Activated CD4-positive, alpha-beta T cell treated with anti-CD3 and anti-CD28 coated beads, Interleukin-2, Interleukin-4, amounts not matched to agents 100 ng/mL and 50 ng/mL, durations not matched to agents 16 hours and 8 hours (primary cell): ENCODE results near the gene DEK.

ENCODE experiments used
- DNase-seq: peaks from one replicate; pipeline ENCODE4 v3.0.0-alpha.2; 2020; ENCODE audit warnings: low spot score

The DEK gene

DNA sequence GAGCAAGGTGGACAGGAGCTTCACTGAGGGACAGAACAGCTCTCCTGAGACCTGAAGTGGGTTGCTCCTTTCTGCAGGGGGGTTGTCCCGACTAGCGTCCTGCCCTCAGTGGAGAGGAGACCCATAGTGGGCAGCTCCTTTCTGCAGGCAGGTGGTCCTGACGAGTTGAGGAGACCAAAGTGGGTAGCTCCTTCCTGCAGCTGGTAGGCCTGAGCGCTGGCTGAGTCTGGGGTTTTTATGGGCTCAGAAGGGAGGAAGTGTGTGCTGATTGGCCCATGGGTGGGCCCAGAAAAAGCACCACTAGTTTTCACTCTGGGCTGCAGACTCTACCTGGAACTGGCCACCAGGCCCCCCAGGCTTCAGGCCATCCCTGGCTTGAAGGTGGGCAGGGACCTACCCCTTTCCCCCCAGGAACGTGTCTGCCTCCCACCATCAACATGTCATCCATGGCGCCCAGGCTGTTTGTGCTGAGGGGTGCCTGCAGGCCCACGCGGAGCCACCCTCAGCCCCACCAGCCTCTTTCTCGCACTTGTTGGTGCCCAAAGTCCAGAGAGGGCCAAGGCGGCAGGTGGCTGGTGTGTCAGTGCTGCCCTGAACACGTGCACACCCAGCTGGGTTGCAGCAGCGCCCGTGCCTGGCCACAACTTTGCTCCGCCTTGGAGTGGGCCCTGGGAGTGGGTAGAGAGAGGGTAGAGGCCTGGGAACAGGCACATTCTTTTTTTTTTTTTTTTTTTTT, 1.6 kb upstream of the DEK start:
- DNase-seq, result no peak

DNA sequence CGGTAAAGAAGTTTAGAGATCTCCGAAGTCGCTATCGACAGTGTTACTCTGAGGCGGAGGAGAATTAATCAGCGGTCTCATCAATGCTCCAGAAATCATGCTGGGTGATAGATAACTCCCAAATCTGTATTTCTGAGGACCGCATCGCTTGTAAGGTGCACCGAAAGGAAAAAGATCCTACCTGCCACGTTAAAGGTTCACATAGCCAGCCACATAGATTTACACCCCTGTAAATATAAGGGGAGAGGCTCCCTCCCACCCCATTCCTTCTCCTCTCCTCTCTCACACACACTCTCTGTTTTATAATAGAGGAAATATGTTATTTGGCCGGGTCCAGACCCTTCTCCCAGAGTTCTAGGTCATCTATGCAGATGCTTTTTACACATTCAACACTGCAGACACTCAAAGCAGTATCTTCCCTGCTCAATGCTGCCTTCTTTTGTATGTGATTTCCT, 620 bp upstream of the DEK start:
- DNase-seq, result no peak

DNA sequence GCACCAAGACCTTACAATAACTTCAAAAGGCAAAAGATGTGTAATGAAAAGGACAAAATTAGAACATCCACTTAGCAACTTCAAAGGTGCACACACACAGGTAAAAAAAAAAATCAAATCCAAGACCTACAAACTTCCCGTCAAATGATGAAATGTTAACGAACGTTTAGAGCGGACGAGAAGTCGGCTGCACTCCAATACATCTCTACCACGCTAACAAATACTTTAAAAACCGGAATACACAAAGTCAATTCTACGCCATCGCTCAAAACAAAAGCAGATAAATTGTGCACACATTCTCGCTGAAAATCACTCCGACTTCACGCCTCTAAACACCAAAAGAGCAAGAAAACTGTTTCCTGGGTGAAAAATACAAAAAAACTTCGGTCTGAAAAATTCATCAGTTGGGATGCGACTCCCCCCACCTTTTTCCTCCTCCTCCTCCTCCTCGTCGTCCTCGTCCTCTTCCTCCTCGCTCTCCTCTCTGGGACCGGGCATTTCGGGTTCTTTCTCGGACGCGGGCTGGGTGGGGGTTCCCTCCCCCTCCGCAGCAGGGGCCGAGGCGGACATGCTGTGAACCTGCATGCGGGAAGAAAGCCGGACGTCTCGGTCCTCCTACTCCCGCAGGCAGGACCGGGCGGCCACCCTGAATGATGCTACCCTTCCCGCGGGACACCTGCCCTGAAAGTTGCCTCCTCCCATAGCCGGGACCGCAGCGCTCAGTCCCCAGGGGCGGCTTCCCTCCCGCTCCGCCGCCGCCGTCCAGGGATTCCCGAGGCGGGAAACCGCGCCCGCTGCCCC, 712 bp downstream of the DEK start:
- peak; percentile 19 for DNase-seq

DNA sequence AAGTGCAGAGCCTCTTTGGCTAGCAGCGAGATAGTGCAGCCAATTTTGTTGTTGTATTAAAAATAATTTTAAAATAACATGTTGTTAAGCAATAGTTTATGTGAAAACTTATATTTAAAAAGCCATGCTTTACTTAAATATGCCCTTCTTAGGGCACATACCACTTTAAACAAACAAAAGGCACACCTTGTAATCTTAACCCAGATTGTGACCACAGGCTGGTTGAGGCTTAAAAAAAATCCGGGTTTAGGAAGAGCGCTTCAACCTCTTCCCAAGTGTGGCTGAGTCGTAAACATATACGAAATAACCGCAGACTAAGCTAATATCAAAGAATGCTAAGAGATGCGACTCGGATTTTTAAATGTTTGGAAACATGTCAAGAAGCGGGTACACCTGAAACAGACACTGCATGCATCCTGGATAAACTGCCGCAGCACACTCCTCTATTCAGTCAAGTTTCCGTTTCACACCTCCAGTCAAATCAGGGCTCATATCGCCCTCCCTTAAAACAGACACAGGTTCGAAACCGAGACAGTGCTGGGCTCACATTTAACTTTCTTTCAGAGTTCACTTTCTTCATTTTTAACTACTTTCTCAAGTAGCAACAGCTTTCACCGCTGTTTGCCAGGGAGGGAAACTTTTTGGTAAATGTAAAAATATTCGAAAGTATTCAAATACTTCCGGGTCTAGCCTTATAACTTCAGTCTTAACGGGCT, 1.5 kb downstream of the DEK start:
- DNase-seq, result peak; percentile 83

DNA sequence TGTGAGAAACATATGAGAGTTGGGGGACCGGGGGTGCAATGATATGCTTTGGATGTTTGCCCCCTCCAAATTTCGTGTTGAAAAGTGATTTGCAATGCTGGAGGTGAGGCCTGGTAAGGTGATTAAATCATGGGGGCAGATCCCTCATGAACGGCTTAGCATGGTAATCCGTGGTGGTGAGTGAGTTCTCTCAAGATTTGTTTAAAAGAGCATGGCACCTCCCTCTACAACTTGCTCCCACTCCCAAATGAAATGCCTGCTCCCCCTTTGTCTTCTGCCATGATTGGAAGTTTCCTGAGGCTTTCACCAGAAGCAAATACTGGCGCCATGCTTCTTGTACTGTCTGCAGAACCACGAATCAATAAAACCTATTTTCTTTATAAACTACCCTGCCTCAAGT, 2.5 kb downstream of the DEK start:
- no peak for DNase-seq

DNA sequence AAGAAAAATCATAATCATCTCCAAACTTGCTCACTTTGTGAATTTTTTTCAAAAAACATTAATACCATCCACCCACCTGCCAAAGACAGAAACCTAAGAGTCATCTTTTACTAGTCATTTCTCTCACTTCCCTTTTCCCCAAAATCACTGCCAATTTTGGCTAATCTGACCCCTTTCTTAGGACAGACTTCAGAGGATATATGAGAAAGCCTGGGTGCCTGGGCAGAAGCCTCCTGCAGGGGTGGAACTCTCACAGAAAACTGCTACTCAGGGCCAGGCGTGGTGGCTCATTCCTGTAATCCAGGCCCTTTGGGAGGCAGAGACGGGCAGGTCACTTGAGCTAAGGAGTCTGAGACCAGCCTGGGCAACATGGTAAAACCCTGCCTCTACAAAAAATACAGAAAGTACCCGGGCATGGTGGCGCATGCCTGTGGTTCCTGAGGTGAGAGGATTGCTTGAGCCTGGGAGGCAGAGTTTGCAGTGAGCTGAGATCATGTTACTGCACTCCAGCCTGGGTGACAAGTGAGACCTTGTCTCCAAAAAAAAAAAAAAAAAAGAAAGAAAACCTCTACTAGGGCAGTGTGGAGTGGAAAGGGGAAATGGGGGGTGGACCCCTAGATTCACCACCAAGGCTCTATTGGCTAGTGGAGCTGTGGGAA, 3.8 kb downstream of the DEK start:
- peak; percentile 49 for DNase-seq

DNA sequence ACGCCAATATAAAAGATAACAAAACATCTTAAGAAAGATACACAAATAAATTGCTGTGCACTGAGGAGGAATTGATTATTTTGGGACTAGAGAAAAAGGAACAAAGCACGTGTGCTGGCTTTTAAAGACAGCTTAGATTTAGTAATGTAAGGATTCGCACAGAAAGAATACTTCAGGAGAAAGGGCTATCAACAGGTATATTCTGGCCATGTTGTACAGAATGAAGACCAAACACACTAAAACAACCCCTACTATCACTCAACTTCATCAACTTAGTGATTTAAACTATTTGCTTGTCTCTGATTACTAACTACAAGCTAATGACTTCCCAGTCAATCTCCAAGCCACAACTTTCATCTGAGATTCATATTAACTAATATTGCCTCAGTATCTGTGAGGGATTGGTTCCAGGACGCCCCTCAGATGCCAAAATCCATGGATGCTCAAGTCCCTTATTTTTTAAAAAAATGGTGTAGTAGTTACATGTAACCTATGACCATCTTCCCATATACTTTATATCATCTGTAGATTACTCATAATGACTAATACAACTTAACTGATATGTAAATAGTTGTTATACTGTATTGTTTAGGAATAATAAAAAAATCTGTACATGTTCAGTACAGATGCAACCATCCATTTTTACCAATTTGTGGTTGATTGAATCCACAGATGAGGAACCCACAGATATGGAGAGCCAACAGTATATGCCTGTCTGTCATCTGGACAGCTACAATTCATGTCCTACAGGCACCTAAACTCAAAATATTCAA, 4.5 kb downstream of the DEK start:
- no peak for DNase-seq

DNA sequence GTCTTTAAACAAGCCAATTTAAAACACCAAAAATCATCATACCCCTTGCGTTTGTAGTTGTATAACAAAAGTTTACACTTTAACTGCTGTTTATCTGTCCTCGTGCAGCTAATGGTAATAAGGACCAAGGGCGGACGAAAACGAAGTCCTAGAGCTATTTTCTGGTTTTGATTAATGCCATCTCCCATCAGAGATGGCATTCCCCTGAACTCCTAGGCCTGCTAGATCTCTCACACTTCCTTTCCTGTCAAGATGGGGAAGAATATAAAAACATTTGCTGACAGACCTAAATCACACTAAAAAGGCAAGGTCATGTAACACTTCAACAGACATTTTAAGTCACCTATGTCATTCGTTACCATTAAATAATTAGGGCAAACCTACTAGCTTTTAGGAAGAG, 9.5 kb downstream of the DEK start:
- DNase-seq, result no peak

DNA sequence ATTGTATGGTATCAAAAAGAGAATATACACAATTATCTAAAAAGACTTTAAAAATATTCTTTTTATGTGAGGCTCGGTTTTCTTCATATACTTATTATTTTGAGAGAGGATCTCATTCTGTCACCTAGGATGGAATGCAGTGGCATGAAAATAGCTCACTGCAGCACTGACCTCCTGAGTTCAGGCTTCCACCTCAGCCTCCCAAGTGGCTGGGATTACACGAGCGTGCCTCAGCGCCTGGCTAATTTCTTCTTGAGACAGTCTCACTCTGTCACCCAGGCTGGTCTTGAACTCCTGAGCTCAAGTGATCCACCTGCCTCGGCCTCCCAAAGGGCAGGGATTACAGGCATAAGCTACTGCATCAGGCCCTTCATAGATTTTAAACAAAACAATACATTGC, 10.7 kb downstream of the DEK start:
- DNase-seq, result no peak

DNA sequence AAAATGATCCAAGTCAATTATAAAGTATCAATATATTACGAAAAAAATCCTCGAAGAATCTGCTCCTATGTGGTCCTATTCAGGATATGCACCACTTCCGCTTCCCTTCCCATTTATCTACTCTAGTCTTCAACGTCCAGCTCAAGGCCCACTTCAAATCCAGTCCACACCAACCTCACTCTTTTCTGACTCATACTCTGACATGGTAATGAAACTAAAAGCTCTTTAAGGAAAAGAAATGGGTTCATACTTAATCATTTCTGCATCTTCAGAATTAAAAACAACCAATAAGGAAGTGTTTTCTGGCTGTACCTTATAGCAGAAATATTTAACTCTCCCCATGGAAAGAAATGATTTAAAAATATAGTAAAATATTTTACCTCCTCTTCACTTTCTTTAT, 15.1 kb downstream of the DEK start:
- DNase-seq, result no peak

DNA sequence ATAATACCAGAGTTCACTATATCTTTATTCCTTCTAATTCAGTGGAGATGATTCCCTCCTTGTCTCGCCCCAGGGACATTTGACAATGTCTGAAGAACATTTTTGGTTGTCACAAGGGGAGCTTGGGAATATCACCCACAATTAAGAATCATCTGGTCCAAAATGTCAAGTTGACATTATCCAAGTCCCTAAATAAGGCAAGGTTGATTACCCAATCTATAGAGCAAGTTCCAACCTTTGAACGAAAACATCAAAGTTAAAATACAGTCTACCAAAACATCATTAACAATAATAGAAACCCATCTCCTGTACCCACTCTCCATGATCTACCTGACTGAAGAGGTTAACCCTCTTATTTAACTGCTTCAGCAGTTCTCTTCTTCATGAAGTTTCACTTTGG, 15.6 kb downstream of the DEK start:
- DNase-seq, result no peak

DNA sequence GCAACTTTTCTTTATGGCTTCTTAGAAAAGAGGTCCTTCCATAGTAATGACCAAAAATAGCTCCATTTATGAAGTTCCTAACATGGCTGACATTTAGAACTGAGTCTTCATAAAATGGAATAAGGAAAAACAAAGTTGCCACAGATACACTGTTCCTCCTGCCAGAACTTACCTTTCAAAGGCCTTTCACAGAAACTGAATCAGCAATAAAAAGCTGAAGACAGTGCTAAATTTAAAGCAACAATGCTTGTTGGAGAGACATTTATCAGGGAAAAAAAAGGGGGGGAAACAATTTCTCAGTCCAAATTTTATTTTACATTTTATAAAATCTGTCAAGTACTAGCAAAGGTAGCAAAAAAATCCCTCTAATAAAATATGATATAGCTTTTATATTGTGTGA, 17.3 kb downstream of the DEK start:
- no peak for DNase-seq

DNA sequence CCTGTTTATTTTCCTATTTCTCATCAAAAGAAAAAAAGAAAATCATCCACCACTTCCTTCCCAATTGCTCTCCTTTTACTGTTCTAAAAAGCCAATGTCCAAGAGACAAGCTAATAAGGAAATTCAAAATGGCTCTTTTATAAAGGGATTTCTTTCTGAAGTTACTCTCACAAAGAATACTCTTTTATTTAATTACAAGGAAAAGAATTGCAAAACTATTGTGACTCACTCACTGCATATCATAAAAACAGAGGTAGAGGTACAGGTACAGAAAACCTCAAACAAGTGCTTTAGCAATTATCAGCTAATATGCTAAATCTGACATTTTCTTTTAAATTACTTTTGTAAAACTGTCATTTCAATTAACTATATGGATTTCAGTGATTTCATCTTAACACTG, 18.1 kb downstream of the DEK start:
- DNase-seq, result no peak

DNA sequence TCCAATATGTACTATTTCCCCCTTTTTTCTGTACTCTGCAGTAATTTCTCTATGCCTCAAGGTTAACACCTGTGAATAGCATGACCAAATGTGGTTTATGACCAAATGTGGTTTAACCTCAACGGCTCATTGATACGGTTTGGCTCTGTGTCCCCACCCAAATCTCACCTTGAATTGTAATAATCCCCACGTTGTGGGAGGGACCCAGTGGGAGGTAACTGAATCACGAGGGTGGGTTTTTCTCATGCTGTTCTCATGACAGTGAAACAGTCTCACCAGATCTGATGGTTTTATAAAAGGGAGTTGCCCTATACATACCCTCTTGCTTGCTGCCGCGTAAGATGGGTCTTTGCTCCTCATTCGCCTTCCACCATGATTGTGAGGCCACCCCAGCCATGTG, 18.7 kb downstream of the DEK start:
- DNase-seq, result peak; percentile 54

DNA sequence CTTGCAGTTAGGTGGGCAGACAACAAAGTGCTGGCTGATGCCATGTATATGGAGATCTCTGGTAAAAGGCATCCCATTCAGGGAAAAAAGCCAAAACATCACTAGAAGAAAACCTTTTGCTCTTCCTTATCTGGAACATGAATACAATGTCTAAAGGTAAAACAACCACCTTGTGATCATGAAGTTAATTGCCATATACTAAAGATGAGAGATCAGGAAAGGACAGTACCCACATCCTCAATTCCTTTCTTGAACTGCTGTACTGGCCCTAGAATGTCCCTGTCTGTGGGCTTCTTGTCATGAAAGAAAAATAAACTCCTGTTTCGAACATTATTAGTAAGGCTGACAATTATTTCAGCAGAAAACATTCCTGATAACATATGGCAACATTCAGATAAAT, 19.3 kb downstream of the DEK start:
- DNase-seq, result no peak

DNA sequence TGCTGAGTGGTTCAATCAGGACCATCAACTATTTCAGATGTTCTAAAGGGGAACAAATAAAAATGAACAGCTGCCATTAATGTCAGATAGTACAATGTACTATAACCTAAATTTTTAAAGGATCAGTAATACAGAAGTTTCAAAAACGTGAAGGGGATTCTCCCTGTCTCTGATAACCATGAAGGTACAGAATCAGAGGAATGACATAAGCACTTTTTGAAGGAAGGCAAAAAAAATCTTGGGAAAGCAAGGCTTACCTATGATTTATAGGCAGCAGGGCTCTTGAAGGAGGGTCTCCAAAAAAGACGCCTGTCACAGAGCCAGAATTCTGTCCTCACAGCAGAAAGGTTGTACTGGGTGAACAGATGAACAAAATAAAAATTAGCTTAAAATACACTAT, 20.1 kb downstream of the DEK start:
- DNase-seq, result no peak

DNA sequence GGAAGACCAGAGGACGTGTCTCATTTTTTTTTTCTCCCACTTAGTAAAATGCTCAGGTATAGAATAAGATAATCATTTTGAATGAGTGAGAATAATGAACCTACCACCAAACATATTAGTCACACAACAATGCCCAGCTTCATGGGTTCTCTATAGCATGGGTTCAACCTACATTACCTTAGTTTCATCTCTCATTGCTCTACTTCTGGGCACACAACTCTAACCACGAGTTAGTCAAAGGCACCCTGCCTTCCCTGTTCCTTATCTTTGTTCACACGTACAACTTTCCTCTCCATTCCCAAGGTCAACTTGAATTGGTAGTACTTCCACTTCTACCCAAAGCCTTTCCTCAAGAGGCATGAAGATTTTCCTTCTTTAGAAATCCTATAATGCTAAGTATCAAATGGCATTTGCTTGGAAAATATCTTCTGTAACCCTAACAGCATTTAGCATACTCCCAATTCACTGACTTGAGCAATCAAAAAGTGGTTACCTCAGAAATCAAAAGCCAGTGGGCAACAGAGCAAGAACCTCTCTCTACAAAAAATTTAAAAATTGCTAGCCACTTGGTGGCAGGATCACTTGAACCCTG, 20.9 kb downstream of the DEK start:
- DNase-seq, result no peak

DNA sequence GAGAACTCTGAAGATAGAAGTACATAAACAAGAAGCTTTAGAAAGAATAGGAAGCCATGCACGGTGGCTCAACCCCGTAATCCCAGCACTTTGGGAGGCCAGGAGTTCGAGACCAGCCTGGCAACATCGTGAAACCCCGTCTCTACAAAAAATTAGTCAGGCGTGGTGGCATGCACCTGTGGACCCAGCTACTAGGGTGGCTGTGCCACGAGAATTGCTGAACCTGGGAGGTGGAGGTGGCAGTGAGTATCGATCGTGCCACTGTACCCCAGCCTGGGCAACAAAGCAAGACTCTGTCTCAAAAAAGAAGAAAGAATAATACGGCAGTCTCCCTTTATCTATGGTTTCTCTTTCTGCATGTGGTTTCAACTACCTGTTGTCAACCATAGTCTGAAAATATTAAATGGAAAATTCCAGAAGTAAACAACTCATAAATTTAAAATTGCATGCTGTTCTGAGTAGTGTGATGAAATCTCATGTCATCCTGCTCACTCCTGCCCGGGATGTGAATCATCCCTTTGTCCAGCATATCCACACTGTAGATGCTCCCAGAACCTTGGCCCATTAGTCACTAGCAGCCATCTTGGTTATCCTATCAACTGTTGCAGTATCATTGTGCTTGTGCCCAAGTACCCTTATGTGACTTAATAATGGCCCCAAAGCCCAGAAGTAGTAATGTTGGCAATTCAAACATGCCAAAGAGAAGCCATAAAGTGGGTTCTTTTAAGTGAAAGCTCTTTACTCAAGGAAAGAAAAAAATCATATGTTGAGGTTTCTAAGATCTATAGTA, 22.1 kb downstream of the DEK start:
- no peak for DNase-seq

DNA sequence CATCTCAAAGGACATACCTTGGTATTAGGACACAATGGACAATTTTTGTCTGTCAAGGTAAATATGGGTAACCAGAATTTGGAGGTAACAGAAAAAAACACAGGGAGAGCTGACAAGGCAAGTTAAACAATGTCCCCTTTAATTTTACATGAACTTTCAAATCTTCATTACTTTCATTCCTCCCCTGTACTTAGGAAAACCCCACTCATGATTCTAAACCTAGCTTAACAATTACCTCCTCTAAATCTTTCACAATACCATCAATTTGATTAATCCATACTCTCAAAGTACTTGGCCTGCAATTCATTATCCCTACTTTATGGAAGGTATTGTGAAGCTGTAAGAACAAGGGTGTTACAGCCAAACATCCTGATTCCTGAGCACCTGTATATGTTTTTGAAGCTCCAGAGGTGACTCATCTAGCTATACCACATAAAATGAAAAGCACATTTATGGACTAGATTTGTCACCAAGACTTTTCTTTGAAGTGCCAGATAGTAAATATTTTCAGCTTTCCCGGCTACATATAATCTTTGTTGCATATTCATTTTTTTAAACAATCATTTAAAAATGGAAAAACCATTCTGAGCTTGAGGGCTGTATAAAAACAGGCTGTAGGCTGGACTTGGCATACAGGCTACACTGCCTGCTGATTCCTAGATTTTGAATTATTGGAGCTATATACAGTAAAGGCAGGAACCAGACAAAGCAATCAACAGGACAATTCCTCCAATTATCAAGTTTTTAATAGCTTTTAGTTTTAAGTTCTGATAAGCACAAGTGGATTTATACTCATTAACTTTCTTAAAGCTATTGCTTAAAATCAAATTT, 22.9 kb downstream of the DEK start:
- DNase-seq, result peak; percentile 22

DNA sequence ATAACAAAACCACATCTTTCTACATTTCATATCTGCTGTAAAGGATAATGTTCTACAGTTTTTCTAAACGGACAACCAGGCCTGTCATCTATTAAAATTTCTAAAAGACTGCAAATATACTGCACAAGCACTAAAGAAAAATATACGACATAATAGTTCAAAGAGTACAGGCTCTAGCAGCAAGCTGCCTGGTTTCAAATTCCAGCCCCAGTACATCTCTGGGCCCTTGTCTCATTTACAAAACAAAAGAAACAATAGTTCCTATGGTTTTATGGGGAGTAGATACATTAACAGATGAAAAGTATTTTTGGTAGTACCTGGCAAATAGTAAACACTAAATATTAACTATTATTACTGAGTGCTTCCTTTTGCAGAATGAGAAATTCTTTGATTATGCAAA, 24.1 kb downstream of the DEK start:
- no peak for DNase-seq
